Activated T-cell treated with anti-CD3 and anti-CD28 coated beads, Interleukin-2, amount 50 U/mL, for 24 hours (primary cell): ENCODE results near the gene CRYZL1.

ENCODE experiments used
- DNase-seq: peaks from one replicate; pipeline ENCODE4 v3.0.0-alpha.2; 2020
- H3K27ac Mint-ChIP-seq: 2 replicates; pipeline ENCODE4 v1.8.0; 2020; ENCODE audit warnings: mild to moderate bottlenecking, mixed read lengths
- H3K27me3 Mint-ChIP-seq: 2 replicates; pipeline ENCODE4 v1.8.0; 2020; ENCODE audit warnings: mixed read lengths
- H3K36me3 Mint-ChIP-seq: 2 replicates; pipeline ENCODE4 v1.8.0; 2020; ENCODE audit warnings: low read depth, mixed read lengths
- H3K4me1 Mint-ChIP-seq: 2 replicates; pipeline ENCODE4 v1.8.0; 2020; ENCODE audit warnings: low read depth, mixed read lengths
- H3K4me3 Mint-ChIP-seq: 2 replicates; pipeline ENCODE4 v1.8.0; 2020; ENCODE audit warnings: mild to moderate bottlenecking, moderate library complexity, mixed read lengths
- H3K9me3 Mint-ChIP-seq: 2 replicates; pipeline ENCODE4 v1.8.0; 2020; ENCODE audit warnings: mixed read lengths

CRYZL1 gene

GRCh38 chr21:33654412-33654811 is 12.9 kb upstream of the CRYZL1 start:
- Mint-ChIP-seq H3K36me3 (no peaks in the 10 kb centered on the region), H3K4me3 (no peak overlapping the region), H3K27me3 (no peaks in the 10 kb centered on the region), H3K4me1 (no peaks in the 10 kb centered on the region), H3K27ac (no peak overlapping the region), H3K9me3 (no peaks in the 10 kb centered on the region)
- DNase-seq, result no peak

GRCh38 chr21:33651965-33652680 is 10.6 kb upstream of the CRYZL1 start:
- H3K4me3 Mint-ChIP-seq, result no peak overlapping the region
- H3K36me3 Mint-ChIP-seq, result no peaks in the 10 kb centered on the region
- no peak overlapping the region for H3K27ac Mint-ChIP-seq
- no peaks in the 10 kb centered on the region for H3K27me3 Mint-ChIP-seq
- no peak for DNase-seq
- H3K4me1 Mint-ChIP-seq, result no peaks in the 10 kb centered on the region
- H3K9me3 Mint-ChIP-seq, result no peaks in the 10 kb centered on the region

- H3K4me3 Mint-ChIP-seq, result no peak overlapping the region
- H3K9me3 Mint-ChIP-seq, result no peaks in the 10 kb centered on the region
- no peak for DNase-seq
- no peaks in the 10 kb centered on the region for H3K4me1 Mint-ChIP-seq
- no peak overlapping the region for H3K27ac Mint-ChIP-seq
- H3K27me3 Mint-ChIP-seq, result no peaks in the 10 kb centered on the region
- H3K36me3 Mint-ChIP-seq, result no peaks in the 10 kb centered on the region
These were observed 9.5 kb upstream of the CRYZL1 start for GRCh38 chr21:33650929-33651509.

GRCh38 chr21:33650230-33650629 is 8.7 kb upstream of the CRYZL1 start:
- Mint-ChIP-seq H3K27me3 (peaks cover under 1% of the 10 kb centered on the region), H3K4me1 (no peaks in the 10 kb centered on the region), H3K27ac (no peak overlapping the region), H3K9me3 (no peaks in the 10 kb centered on the region), H3K4me3 (no peak overlapping the region), H3K36me3 (no peaks in the 10 kb centered on the region)
- no peak for DNase-seq

DNA sequence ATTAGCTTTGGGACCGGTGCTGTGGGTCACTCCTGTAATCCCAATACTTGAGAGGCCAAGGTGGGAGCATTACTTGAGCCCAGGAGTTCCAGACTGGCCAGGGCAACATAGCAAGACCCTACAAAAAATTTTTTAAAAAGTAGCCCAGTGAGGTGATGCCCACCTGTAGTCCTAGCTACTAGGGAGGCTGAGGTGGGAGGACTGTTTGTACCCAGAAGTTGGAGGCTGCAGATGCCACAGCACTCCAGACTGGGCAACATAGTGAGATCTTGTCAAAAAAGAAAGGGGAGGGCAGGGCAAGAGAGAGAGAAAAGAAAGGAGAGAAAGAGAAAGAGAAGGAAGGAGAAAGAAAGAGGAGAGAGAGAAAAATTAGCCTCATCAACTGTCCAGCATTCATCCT is 7.0 kb upstream of the CRYZL1 start:
- Mint-ChIP-seq H3K27ac (no peak overlapping the region), H3K36me3 (no peaks in the 10 kb centered on the region), H3K27me3 (peaks cover 16% of the 10 kb centered on the region), H3K4me1 (peaks cover 3% of the 10 kb centered on the region), H3K9me3 (no peaks in the 10 kb centered on the region), H3K4me3 (no peak overlapping the region)
- no peak for DNase-seq

DNA sequence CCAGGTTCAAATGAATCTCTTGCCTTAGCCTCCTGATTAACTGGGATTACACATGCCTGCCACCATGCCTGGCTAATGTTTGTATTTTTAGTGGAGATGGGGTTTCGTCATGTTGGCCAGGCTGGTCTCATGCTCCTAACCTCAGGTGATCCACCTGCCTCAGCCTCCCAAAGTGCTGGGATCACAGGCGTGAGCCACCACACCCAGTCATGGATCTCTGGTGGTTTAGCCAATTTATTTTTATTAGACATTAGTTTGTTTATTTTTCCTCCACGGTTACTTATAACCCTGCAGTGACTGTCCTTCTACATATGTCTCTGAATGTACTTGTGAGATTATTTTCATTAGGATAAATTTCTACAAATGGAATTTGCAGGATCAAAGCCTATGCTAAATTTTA is 6.0 kb upstream of the CRYZL1 start:
- peaks cover 3% of the 10 kb centered on the region for H3K36me3 Mint-ChIP-seq
- peaks cover 8% of the 10 kb centered on the region for H3K4me1 Mint-ChIP-seq
- H3K9me3 Mint-ChIP-seq, result no peaks in the 10 kb centered on the region
- H3K27me3 Mint-ChIP-seq, result peaks cover 21% of the 10 kb centered on the region
- no peak for DNase-seq
- no peak overlapping the region for H3K27ac Mint-ChIP-seq
- no peak overlapping the region for H3K4me3 Mint-ChIP-seq

DNA sequence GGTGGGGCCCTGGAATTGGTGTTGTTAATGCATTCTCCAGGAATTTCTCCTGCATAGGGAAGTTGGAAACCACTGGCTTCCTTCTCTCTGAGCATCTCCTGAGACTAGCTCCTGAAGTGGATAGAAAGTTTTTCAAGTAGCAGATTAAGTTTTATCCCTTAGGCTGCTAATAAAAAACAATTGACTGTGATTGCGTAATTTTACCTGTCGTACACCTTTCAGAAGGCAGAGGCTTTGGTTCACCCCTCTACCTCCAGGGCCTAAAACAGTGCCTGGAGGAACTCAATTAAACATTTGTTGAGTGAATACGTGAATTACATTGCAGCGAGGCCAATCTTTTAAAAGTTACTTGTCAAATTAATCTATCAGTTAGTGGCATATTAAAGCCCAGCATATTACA is 4.2 kb upstream of the CRYZL1 start:
- Mint-ChIP-seq H3K9me3 (no peaks in the 10 kb centered on the region), H3K4me1 (peaks cover 11% of the 10 kb centered on the region), H3K27me3 (peaks cover 21% of the 10 kb centered on the region), H3K4me3 (no peak overlapping the region), H3K27ac (no peak overlapping the region), H3K36me3 (peaks cover 11% of the 10 kb centered on the region)
- no peak for DNase-seq

- no peak for DNase-seq
- H3K4me3 Mint-ChIP-seq, result no peak overlapping the region
- peaks cover 18% of the 10 kb centered on the region for H3K4me1 Mint-ChIP-seq
- H3K27ac Mint-ChIP-seq, result no peak overlapping the region
- H3K36me3 Mint-ChIP-seq, result peaks cover 13% of the 10 kb centered on the region
- peaks cover 21% of the 10 kb centered on the region for H3K27me3 Mint-ChIP-seq
- no peaks in the 10 kb centered on the region for H3K9me3 Mint-ChIP-seq
These were observed 3.0 kb upstream of the CRYZL1 start for GRCh38 chr21:33644383-33645074.

DNA sequence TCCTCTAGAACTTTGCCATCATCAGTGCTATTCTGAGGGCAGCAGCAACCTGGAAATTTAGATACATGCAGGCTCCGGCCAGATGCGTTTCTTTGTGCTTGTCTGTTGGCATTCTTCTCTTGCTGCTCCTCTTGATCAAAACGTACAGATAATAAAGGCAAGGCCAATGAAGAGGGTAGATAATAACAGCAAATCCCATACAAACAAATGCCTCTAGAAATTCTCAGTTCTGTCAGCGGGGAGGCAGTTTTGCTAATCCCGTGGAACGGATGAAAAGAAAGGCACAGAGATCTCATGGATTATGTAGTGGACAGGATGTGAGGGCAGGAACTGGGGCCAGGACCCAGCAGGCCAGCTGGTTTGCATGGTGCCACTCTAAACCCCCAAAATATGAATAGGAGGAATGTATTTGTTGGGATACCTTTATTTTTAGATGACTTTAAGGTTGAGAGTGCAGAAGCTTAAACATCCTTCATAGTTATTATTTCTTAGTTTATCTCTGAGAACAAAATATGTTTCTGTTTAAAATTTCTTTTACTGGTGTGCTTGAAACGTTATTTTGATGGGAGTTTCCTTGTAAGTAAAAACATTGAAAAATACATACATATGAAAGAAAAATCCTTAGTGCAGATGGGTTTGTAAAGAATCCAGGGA is 2.2 kb upstream of the CRYZL1 start:
- Mint-ChIP-seq H3K4me3 (peak overlapping the region; percentile 83), H3K9me3 (no peaks in the 10 kb centered on the region), H3K27me3 (peaks cover 21% of the 10 kb centered on the region), H3K36me3 (peaks cover 13% of the 10 kb centered on the region), H3K4me1 (peaks cover 23% of the 10 kb centered on the region), H3K27ac (no peak overlapping the region)
- no peak for DNase-seq

DNA sequence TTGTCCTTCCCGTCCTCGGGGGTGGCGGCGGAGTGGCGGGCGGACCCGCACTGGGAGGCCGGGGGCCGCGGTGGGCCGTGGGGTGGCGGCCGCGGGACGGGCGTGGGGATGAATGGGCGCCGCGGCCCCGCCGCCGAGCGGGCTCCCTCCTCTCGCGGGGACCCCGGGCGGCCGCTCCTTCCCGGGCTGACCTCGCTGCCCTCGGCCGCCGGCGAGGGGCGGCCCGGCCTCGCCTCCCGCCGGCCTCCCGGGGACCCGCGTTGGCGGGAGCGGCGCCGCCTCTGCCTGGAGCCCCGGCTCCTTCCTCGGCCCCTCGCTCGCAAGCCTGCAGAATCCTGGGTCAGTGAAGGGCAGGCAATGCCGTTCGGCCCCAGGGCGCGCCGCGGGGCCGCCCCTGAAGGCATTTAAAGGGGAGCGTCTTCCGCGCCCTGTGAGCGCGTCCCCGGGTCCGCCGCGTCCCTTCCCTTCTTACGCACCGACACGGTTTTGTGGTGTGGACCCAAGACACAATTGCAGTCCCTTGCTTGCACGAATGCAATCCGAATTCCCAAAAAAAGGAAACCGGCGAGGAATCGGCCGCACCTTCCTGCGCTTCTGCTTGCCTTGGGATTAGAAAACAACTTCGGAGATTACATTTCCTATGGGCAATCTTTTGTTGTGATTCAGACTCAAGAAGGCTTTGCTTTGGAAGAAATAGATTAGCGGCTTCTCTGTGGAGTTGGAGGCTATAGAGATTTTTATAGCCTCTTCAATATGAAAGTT is 1.5 kb upstream of the CRYZL1 start:
- Mint-ChIP-seq H3K9me3 (no peaks in the 10 kb centered on the region), H3K4me1 (peaks cover 27% of the 10 kb centered on the region), H3K27ac (peak overlapping the region; percentile 65), H3K27me3 (peaks cover 21% of the 10 kb centered on the region), H3K4me3 (peak overlapping the region; percentile 83), H3K36me3 (peaks cover 13% of the 10 kb centered on the region)
- peak; percentile 52 for DNase-seq

DNA sequence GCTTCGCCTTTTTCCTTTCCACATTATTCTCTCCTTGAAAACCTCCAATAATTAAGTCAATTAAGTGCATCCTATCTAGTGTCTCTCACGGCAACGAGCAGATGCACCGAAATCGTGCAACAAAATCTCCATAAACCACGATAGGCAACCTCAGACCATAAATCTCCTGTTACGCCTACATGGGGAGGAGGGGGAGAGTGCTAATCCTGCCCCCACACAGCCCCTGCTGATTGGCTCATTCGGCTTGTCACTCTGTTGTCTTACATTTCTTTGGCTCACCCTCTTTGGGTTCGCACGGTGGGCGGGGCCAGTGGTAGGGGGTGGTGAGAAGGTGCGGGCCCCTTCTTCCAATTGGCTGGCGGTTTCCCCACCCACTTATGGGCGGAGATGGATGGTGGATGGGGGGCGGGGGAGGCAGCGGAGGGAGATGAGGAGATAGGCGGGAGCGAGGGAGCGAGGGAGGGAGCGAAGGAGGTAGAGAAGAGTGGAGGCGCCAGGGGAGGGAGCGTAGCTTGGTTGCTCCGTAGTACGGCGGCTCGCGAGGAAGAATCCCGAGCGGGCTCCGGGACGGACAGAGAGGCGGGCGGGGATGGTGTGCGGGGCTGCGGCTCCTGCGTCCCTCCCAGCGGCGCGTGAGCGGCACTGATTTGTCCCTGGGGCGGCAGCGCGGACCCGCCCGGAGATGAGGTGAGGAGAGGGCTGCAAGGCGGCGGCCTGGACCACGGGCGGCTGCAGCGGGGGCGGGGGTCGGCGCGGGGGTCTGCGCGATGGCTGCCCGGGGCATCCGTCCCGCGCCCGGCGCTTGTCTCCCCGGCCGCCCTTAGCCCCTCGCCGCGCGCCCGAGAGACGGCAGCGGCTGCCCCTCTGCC is 720 bp upstream of the CRYZL1 start, which contains the start of gene ITSN1:
ITSN1 (plus strand) TSS at position 475 of the 869 bp plus-strand sequence. CDS start 76,328 bp downstream, outside the sequence.
- peak; percentile 99 for DNase-seq
- H3K36me3 Mint-ChIP-seq, result peaks cover 15% of the 10 kb centered on the region
- peaks cover 21% of the 10 kb centered on the region for H3K27me3 Mint-ChIP-seq
- H3K9me3 Mint-ChIP-seq, result no peaks in the 10 kb centered on the region
- peak within 1 kb of the TSS; percentile 93 for H3K4me3 Mint-ChIP-seq
- peak within 1 kb of the TSS; percentile 97 for H3K27ac Mint-ChIP-seq
- peaks cover 30% of the 10 kb centered on the region for H3K4me1 Mint-ChIP-seq

GRCh38 chr21:33640697-33641351 is 717 bp downstream of the CRYZL1 start:
- no peaks in the 10 kb centered on the region for H3K9me3 Mint-ChIP-seq
- H3K27me3 Mint-ChIP-seq, result peaks cover 21% of the 10 kb centered on the region
- peaks cover 23% of the 10 kb centered on the region for H3K36me3 Mint-ChIP-seq
- peaks cover 35% of the 10 kb centered on the region for H3K4me1 Mint-ChIP-seq
- peak overlapping the region; percentile 97 for H3K27ac Mint-ChIP-seq
- peak; percentile 33 for DNase-seq
- peak overlapping the region; percentile 93 for H3K4me3 Mint-ChIP-seq

- no peaks in the 10 kb centered on the region for H3K9me3 Mint-ChIP-seq
- H3K4me1 Mint-ChIP-seq, result peaks cover 18% of the 10 kb centered on the region
- peaks cover 46% of the 10 kb centered on the region for H3K36me3 Mint-ChIP-seq
- H3K27ac Mint-ChIP-seq, result no peak overlapping the region
- H3K27me3 Mint-ChIP-seq, result no peaks in the 10 kb centered on the region
- no peak overlapping the region for H3K4me3 Mint-ChIP-seq
- no peak for DNase-seq
These were observed 7.3 kb downstream of the CRYZL1 start for GRCh38 chr21:33634254-33634653.
